ENCODE data around the gene ASS1.

ASS1 gene

GRCh38 chr9:130477564-130477963 is 32.8 kb downstream of the ASS1 start:
- no peak for DNase-seq

- no peak for DNase-seq
These were observed 33.4 kb downstream of the ASS1 start for GRCh38 chr9:130478152-130478551.

DNA sequence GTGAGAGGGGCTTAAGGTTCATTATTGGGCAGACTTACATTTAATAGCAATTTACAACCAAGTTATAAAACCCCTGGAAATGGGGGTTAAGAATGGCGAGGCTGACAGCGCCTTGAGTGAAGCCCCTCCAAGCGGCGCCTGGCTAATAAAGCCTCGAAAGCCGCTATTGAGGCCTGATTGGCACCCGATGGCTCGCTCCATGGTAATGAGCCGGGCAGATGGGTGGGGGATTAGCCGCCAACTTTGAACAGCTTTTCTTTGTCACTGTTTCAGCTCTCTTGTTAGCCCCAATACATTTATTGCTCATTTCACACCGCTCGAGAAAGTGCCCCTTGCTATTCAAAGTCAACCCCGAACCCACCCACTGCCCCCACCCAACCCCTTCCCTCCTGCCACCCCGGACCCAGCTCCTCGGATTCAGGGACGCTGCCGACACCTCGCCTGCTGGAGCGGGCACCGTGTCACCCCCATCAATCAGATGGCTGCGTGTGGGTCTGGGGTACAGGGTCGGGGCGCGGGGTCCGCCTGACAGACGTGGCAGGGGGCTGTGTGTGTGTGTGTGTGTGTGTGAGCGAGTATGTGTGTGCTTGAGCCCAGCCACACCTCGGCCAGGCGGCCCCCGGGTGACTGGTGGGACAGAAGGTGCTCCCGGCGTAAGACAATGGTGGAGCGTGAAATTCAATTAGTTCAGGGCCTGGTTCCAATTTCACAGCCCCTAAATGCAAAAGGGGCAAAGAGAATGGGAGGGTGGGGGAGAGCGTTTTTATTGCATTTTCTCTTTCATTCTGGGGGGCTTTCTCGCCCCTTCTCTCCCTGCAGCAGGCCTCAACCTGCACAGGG is 34.2 kb downstream of the ASS1 start:
- no peak for DNase-seq

DNA sequence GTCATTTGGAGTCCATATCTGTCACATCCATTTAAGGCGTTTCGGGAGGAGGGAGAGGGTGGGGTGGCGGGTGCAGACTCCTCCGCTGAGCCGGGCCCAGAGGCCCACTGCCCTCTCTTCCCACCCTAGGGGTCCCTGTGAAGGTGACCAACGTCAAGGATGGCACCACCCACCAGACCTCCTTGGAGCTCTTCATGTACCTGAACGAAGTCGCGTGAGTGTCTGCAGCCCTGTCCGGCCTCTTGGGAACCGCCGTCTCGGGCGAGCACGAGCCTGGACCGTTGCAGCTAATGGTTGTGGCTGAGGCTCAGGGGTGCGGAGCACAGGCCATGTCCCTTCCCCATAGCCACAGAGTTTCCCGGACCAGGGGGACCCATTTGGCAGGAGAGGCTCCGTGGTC is 34.8 kb downstream of the ASS1 start:
- no peak for DNase-seq

- no peak for DNase-seq
These were observed 35.9 kb downstream of the ASS1 start for GRCh38 chr9:130480673-130481072.

GRCh38 chr9:130482463-130482862 is 37.7 kb downstream of the ASS1 start:
- peak; percentile 8 for DNase-seq

DNA sequence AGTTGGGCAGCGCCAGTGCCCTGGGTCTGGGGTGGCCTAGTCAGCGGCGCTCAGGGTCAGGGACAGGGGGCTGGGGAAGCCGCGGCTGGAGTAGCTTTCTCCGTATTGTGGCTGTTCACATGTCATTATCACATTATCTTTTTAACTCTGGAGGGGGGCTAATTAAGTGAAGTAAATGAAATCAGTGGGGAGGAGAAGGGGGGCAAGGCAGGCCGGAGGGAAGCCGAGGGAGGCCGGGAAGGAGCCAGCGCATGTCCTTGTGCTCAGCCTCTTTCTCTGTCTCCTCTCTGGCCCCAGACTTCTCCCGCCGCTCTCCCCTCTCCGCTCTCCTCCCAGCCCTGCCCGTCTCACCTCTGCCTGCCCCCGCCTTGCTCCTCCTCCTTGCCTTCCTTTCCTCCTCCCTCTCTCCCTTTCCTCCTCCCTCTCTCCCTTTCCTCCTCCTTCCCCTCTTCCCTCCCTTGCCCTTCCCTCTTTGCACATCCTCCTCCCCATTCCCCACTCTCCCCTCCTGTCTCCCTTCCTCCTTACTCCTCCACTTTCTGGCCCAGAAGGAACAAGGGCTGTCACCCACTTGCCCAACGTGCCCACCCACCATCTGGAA is 38.7 kb downstream of the ASS1 start:
- no peak for DNase-seq

GRCh38 chr9:130484362-130485072 is 39.8 kb downstream of the ASS1 start:
- DNase-seq = no peak

DNA sequence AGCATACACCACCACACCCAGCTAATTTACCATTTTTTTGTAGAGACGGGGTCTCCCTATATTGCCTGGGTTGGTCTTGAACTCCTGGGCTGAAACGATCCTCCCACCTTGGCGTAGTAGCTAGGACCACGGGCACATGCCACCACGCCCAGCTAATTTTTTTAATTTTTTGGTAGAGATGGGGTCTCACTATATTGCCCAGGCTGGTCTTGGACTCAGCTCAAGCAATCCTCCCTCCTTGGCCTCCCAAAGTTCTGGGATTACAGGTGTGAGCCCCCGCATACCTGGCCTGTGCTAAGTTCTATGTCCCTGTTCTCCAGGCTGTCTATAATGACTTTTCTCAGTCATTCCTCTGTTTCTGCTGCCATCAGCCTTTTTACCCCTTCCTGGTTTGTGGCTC is 41.3 kb downstream of the ASS1 start:
- no peak for DNase-seq

DNA sequence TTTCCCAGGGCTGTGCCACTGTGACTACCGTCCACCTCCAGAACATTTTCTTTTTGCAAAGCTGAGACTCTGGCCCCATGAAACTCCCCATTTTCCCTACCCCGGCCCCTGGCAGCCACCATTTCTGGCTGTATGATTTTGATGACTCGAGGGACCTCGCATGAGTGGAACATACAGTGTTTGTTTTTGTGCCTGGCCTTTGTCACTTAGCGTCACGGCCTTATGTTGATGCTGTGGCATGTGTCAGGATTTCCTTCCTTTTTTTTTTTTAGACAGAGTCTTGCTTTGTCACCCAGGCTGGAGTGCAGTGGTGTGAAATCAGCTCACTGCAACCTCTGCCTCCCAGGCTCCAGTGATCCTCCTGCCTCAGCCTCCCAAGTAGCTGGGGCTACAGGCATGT is 42.7 kb downstream of the ASS1 start:
- DNase-seq = no peak

- no peak for DNase-seq
These were observed 44.0 kb downstream of the ASS1 start for GRCh38 chr9:130488621-130489330.

GRCh38 chr9:130490981-130491380 is 46.2 kb downstream of the ASS1 start:
- DNase-seq = no peak

GRCh38 chr9:130491830-130492482 is 47.2 kb downstream of the ASS1 start:
- no peak for DNase-seq

- no peak for DNase-seq
These were observed 48.3 kb downstream of the ASS1 start for GRCh38 chr9:130493021-130493420.

- DNase-seq = no peak
These were observed 48.7 kb downstream of the ASS1 start for GRCh38 chr9:130493476-130493875.

GRCh38 chr9:130495067-130495466 is 50.3 kb downstream of the ASS1 start:
- no peak for DNase-seq

DNA sequence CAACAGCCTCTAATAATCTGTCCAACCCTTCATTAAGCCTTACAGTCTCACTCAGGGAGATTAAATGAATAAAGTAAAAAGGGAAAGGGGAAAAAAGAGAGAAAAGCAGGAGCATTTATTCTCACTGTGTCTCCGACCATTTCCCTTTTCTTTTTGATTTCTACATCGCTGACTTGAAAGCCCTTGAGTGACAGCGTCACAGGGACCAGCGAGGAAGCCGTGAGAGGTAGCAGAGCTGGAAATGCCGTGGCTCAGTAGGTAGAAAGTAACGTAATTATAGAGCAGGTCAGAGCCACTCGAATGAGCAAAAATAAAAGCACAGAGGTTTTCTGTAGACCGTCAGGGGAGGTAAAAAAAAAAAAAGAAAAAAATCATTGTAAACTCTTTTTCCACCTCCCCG is 52.4 kb downstream of the ASS1 start:
- no peak for DNase-seq

DNA sequence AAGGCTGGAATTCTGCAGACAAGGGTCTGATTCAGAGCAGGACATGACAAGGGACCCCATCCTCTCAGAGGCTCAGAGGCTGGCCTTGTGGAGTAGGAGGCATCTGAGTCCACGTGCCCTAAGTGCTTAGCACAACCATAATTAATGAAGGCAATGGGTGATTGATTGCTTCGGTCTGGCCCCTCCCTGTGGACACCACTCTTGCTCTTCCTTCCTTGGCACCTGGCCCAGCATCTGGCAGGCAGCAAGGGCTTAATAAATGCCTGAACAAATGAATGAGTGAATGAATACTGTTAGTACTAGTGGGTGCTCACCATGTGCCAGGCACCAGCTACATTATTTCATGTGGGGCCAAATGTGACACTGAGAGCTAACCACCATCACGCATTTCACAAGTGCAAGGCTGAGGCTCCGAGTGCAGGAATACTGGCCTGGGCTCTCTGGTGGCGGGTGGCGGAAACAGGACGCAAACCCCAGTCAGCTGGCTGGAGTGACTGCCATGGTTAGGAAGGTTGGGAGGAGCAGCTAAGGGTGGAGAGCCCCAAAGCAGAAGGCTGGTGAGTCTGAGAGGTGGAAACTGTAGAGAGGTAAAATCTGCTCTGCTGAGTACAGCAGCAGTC is 53.6 kb downstream of the ASS1 start:
- peak; percentile 23 for DNase-seq

DNA sequence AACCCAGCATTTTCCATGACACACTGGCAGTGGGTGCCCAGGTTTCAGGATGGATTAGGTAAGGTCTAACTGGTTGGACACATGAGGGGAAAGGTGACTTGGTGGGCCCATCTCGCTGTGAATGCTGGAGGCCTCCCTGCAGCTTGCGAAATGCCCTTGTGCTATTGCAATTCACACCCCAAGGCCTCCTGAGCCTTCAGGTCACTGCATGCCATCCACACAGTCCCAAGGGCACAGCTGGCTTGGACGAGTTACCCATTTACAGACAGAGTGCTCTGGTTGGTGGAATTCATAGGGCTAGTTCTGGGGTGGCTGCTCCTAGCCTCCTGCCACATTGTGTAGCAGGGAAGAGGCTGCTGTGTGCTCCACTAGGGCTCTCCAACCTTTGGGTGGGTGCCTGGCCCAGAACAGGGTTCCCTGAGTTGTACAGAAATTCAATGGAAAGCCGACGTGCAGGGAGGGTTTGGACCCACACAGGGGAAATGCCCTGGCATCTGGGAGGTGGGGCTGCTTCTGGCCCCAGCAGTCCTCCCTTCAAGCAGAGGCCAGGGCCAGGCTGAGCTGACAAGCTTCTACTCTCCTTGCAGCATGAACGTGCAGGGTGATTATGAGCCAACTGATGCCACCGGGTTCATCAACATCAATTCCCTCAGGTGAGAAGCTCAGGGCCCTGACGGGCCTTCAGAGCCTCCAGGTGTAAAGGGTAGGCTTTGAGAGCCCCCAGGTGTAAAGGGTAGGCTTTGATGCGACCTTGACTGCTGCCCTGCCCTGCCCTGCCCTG is 54.3 kb downstream of the ASS1 start:
- DNase-seq = no peak

GRCh38 chr9:130499804-130500263 is 55.1 kb downstream of the ASS1 start:
- DNase-seq = no peak

Data from fibroblast of skin of scalp (primary cell).